ENCODE data around the gene EEFSEC.

EEFSEC gene

GRCh38 chr3:128275316-128276145, 122.2 kb downstream of the EEFSEC start:
- DNase-seq: no peak

GRCh38 chr3:128276146-128276435, 122.8 kb downstream of the EEFSEC start:
- DNase-seq: no peak

- no peak for DNase-seq
These were observed 123.4 kb downstream of the EEFSEC start for GRCh38 chr3:128276577-128277183.

GRCh38 chr3:128277378-128278069, 124.2 kb downstream of the EEFSEC start:
- no peak for DNase-seq

GRCh38 chr3:128278130-128278529, 124.8 kb downstream of the EEFSEC start:
- no peak for DNase-seq

- no peak for DNase-seq
These were observed 125.7 kb downstream of the EEFSEC start for GRCh38 chr3:128278761-128279600.

GRCh38 chr3:128279601-128279880, 126.3 kb downstream of the EEFSEC start:
- DNase-seq: no peak

- DNase-seq: peak; percentile 85
These were observed 127.3 kb downstream of the EEFSEC start for GRCh38 chr3:128280481-128281052.

GRCh38 chr3:128281056-128281455, 127.8 kb downstream of the EEFSEC start:
- no peak for DNase-seq

GRCh38 chr3:128281461-128282367, 128.4 kb downstream of the EEFSEC start:
- DNase-seq: no peak

GRCh38 chr3:128282380-128283196, 129.3 kb downstream of the EEFSEC start:
- no peak for DNase-seq

- DNase-seq: no peak
These were observed 130.1 kb downstream of the EEFSEC start for GRCh38 chr3:128283421-128283820.

GRCh38 chr3:128285042-128285966, 132.0 kb downstream of the EEFSEC start:
- no peak for DNase-seq

GRCh38 chr3:128285967-128286321, 132.7 kb downstream of the EEFSEC start:
- DNase-seq: no peak

- DNase-seq: no peak
These were observed 133.4 kb downstream of the EEFSEC start for GRCh38 chr3:128286691-128287090.

- DNase-seq: no peak
These were observed 133.9 kb downstream of the EEFSEC start for GRCh38 chr3:128287216-128287615.

GRCh38 chr3:128289534-128289933, 136.3 kb downstream of the EEFSEC start:
- no peak for DNase-seq

GRCh38 chr3:128290484-128290883, 137.2 kb downstream of the EEFSEC start:
- no peak for DNase-seq

GRCh38 chr3:128293930-128294329, 140.6 kb downstream of the EEFSEC start:
- DNase-seq: no peak

GRCh38 chr3:128294999-128295468, 141.8 kb downstream of the EEFSEC start:
- DNase-seq: no peak

Measured in NCI-H2081 treated with DMSO at 0.1 percent for 48 hours (cell line).